Loucy (cell line): ENCODE results near the gene MRPL34.

Source experiments
- H2AFZ ChIP-seq: fragments of 200-600 bp; sonication (generic); 2 replicates; pipeline ENCODE4 v1.6.0; 2016; ENCODE audit warnings: antibody characterized with exemption, mild to moderate bottlenecking, low read length, moderate library complexity
- H3F3A ChIP-seq: fragments of 200-600 bp; 2 replicates; pipeline ENCODE4 v1.6.0; 2016; ENCODE audit warnings: antibody characterized with exemption, low read depth, mild to moderate bottlenecking
- H3K27me3 ChIP-seq: fragments of 200-600 bp; sonication (generic); 2 replicates; pipeline ENCODE4 v1.6.1; 2014; ENCODE audit warnings: low read length, mild to moderate bottlenecking; ENCODE audit not compliant: insufficient read depth, poor library complexity, severe bottlenecking
- H3K36me3 ChIP-seq: fragments of 200-600 bp; sonication (generic); 2 replicates; pipeline ENCODE4 v1.6.1; 2016; ENCODE audit warnings: low read length; ENCODE audit not compliant: insufficient read depth
- H3K4me1 ChIP-seq: fragments of 200-600 bp; sonication (generic); 2 replicates; pipeline ENCODE4 v1.5.1; 2014; ENCODE audit warnings: low read length, mild to moderate bottlenecking; ENCODE audit not compliant: insufficient read depth, poor library complexity, severe bottlenecking
- H3K4me2 ChIP-seq: fragments of 200-600 bp; sonication (generic); 2 replicates; pipeline ENCODE4 v1.6.0; 2014; ENCODE audit warnings: antibody characterized with exemption, low read length, low read depth, mild to moderate bottlenecking; ENCODE audit not compliant: poor library complexity, severe bottlenecking
- H3K4me3 ChIP-seq: fragments of 200-600 bp; sonication (generic); 2 replicates; pipeline ENCODE4 v1.5.1; 2014; ENCODE audit warnings: low read length, mild to moderate bottlenecking, mixed read lengths; ENCODE audit not compliant: poor library complexity, severe bottlenecking
- H3K79me2 ChIP-seq: fragments of 200-600 bp; sonication (generic); 2 replicates; pipeline ENCODE4 v1.6.1; 2014; ENCODE audit warnings: low read length; ENCODE audit not compliant: insufficient read depth
- H3K9ac ChIP-seq: fragments of 200-600 bp; sonication (generic); 2 replicates; pipeline ENCODE4 v1.6.0; 2014; ENCODE audit warnings: mild to moderate bottlenecking, low read depth, low read length, moderate library complexity; ENCODE audit not compliant: poor library complexity, severe bottlenecking
- H3K9me2 ChIP-seq: fragments of 200-600 bp; sonication (generic); replicated peaks from 2 replicates; pipeline ENCODE4 v1.6.1; 2016; ENCODE audit warnings: low read depth, low read length, mixed read lengths
- H3K9me3 ChIP-seq: fragments of 200-600 bp; sonication (generic); 2 replicates; pipeline ENCODE4 v1.6.1; 2014; ENCODE audit warnings: mild to moderate bottlenecking, antibody characterized with exemption, low read length, low read depth; ENCODE audit not compliant: insufficient read depth
- H4K20me1 ChIP-seq: fragments of 200-600 bp; sonication (generic); 2 replicates; pipeline ENCODE4 v1.6.0; 2014; ENCODE audit warnings: antibody characterized with exemption, low read length, mild to moderate bottlenecking; ENCODE audit not compliant: insufficient read depth, poor library complexity, severe bottlenecking
- CTCF ChIP-seq: fragments of 200-600 bp; sonication (generic); conservative IDR thresholded peaks from 2 replicates; pipeline ENCODE4 v1.5.1; 2014; ENCODE audit warnings: mild to moderate bottlenecking, antibody characterized with exemption, low read length
- EZH2phosphoT487 ChIP-seq: fragments of 200-600 bp; IDR thresholded peaks from 2 replicates; pipeline ENCODE4 v1.6.1; 2018; ENCODE audit warnings: antibody characterized with exemption, mild to moderate bottlenecking, moderate library complexity, borderline replicate concordance

MRPL34 gene

GRCh38 chr19:17309198-17309964 lies 3.7 kb downstream of the MRPL34 start, which contains the start of gene DDA1:
Gene DDA1 (plus strand): TSS chr19:17309563. CDS start chr19:17309655, 92 bp downstream.
- Histone ChIP-seq H2AFZ (peak within 1 kb of the TSS; percentile 16; the same call in 1 of the 2 replicates), H3K9me3 (no peaks in the 10 kb centered on the region), H4K20me1 (peaks cover 29% of the 10 kb centered on the region), H3F3A (peaks cover 4% of the 10 kb centered on the region; the same call in 1 of the 2 replicates), H3K9me2 (no peaks in the 10 kb centered on the region), H3K4me3 (peak within 1 kb of the TSS; percentile 92), H3K4me1 (peaks cover 25% of the 10 kb centered on the region), H3K9ac (peak within 1 kb of the TSS; percentile 90), H3K4me2 (peak within 1 kb of the TSS; percentile 81), H3K36me3 (peaks cover 8% of the 10 kb centered on the region; the same call in 1 of the 2 replicates), H3K27me3 (peaks cover 4% of the 10 kb centered on the region), H3K79me2 (peaks cover 61% of the 10 kb centered on the region)
- no peak for TF ChIP-seq EZH2phosphoT487
- TF ChIP-seq CTCF, result no peak

- peaks cover 61% of the 10 kb centered on the region for H3K79me2 ChIP-seq
- H3K27me3 ChIP-seq, result peaks cover 4% of the 10 kb centered on the region
- no peaks in the 10 kb centered on the region for H3K9me3 ChIP-seq
- H3F3A ChIP-seq, result peaks cover 3% of the 10 kb centered on the region; the same call in 1 of the 2 replicates
- peaks cover 13% of the 10 kb centered on the region; the same call in 1 of the 2 replicates for H3K36me3 ChIP-seq
- TF ChIP-seq CTCF (no peak), EZH2phosphoT487 (no peak)
- H3K4me2 ChIP-seq, result peak overlapping the region; percentile 81
- no peaks in the 10 kb centered on the region for H3K9me2 ChIP-seq
- peak overlapping the region; percentile 90 for H3K9ac ChIP-seq
- no peak overlapping the region for H2AFZ ChIP-seq
- peak overlapping the region; percentile 92 for H3K4me3 ChIP-seq
- peaks cover 29% of the 10 kb centered on the region for H4K20me1 ChIP-seq
- H3K4me1 ChIP-seq, result peaks cover 20% of the 10 kb centered on the region
Observed at GRCh38 chr19:17309965-17310461, 4.3 kb downstream of the MRPL34 start.

GRCh38 chr19:17311455-17312188 lies 6.0 kb downstream of the MRPL34 start:
- TF ChIP-seq CTCF (no peak), EZH2phosphoT487 (no peak)
- Histone ChIP-seq H3F3A (no peaks in the 10 kb centered on the region), H3K4me3 (peak overlapping the region; percentile 36), H3K4me1 (peaks cover 16% of the 10 kb centered on the region), H3K79me2 (peaks cover 56% of the 10 kb centered on the region), H3K9me3 (no peaks in the 10 kb centered on the region), H3K4me2 (peak overlapping the region; percentile 81), H3K36me3 (peaks cover 23% of the 10 kb centered on the region; the same call in 1 of the 2 replicates), H3K9me2 (no peaks in the 10 kb centered on the region), H2AFZ (no peak overlapping the region), H3K9ac (no peak overlapping the region), H4K20me1 (peaks cover 29% of the 10 kb centered on the region), H3K27me3 (peaks cover 4% of the 10 kb centered on the region)
